Measurements from ENCODE around the gene CDKAL1.

CDKAL1 gene

GRCh38 chr6:20805021-20805420 is 270.8 kb downstream of the CDKAL1 start:
- TF ChIP-seq POLR2AphosphoS5 (IDR thresholded peaks at IDR 0.05; ENCODE audit: low read depth, low read length) (no peak), SIN3A (IDR thresholded peaks at IDR 0.05; ENCODE audit: borderline replicate concordance, insufficient read depth, low read length) (no peak)

GRCh38 chr6:20806669-20807068 is 272.4 kb downstream of the CDKAL1 start:
- no peak for TF ChIP-seq REST (IDR thresholded peaks at IDR 0.05; ENCODE audit: insufficient read depth in 1 of 2, low read depth in 2 of 2, low read length in 2 of 2)
- no peak for TF ChIP-seq TAF1 (IDR thresholded peaks at IDR 0.05; ENCODE audit: borderline replicate concordance, insufficient read depth, low read length)
- no peak for TF ChIP-seq SIN3A (IDR thresholded peaks at IDR 0.05; ENCODE audit: borderline replicate concordance, insufficient read depth, low read length)
- no peak for TF ChIP-seq FOXP2 (optimal IDR thresholded peaks at IDR 0.05; ENCODE audit: borderline replicate concordance, extremely low read depth, extremely low read length, insufficient read depth)
- no peak for TF ChIP-seq POLR2AphosphoS5 (IDR thresholded peaks at IDR 0.05; ENCODE audit: low read depth, low read length)

- TF ChIP-seq TAF1 (IDR thresholded peaks at IDR 0.05; ENCODE audit: borderline replicate concordance, insufficient read depth, low read length) (no peak), POLR2AphosphoS5 (IDR thresholded peaks at IDR 0.05; ENCODE audit: low read depth, low read length) (no peak), FOXP2 (optimal IDR thresholded peaks at IDR 0.05; ENCODE audit: borderline replicate concordance, extremely low read depth, extremely low read length, insufficient read depth) (no peak), SIN3A (IDR thresholded peaks at IDR 0.05; ENCODE audit: borderline replicate concordance, insufficient read depth, low read length) (no peak), REST (IDR thresholded peaks at IDR 0.05; ENCODE audit: insufficient read depth in 1 of 2, low read depth in 2 of 2, low read length in 2 of 2) (no peak)
Measured at GRCh38 chr6:20808439-20808838, 274.2 kb downstream of the CDKAL1 start.

- TF ChIP-seq REST (IDR thresholded peaks at IDR 0.05; ENCODE audit: insufficient read depth in 1 of 2, low read depth in 2 of 2, low read length in 2 of 2) = no peak
- TF ChIP-seq TAF1 (IDR thresholded peaks at IDR 0.05; ENCODE audit: borderline replicate concordance, insufficient read depth, low read length) = no peak
- no peak for TF ChIP-seq FOXP2 (optimal IDR thresholded peaks at IDR 0.05; ENCODE audit: borderline replicate concordance, extremely low read depth, extremely low read length, insufficient read depth)
- no peak for TF ChIP-seq POLR2AphosphoS5 (IDR thresholded peaks at IDR 0.05; ENCODE audit: low read depth, low read length)
- TF ChIP-seq SIN3A (IDR thresholded peaks at IDR 0.05; ENCODE audit: borderline replicate concordance, insufficient read depth, low read length) = no peak
Measured at GRCh38 chr6:20808924-20809323, 274.7 kb downstream of the CDKAL1 start.

- TF ChIP-seq SIN3A (IDR thresholded peaks at IDR 0.05; ENCODE audit: borderline replicate concordance, insufficient read depth, low read length) (no peak), REST (IDR thresholded peaks at IDR 0.05; ENCODE audit: insufficient read depth in 1 of 2, low read depth in 2 of 2, low read length in 2 of 2) (no peak), TAF1 (IDR thresholded peaks at IDR 0.05; ENCODE audit: borderline replicate concordance, insufficient read depth, low read length) (no peak), POLR2AphosphoS5 (IDR thresholded peaks at IDR 0.05; ENCODE audit: low read depth, low read length) (no peak), FOXP2 (optimal IDR thresholded peaks at IDR 0.05; ENCODE audit: borderline replicate concordance, extremely low read depth, extremely low read length, insufficient read depth) (no peak)
Measured at GRCh38 chr6:20810727-20811108, 276.5 kb downstream of the CDKAL1 start.
